Activated CD8-positive, alpha-beta memory T cell treated with anti-CD3 and anti-CD28 coated beads for 4 hours (primary cell): ENCODE measurements around the gene DYSF.

Experiments
- DNase-seq, 2 donors: peaks; one replicate each; pipeline ENCODE4 v3.0.0-alpha.2; 2020; ENCODE audit warnings: low read depth in 2 of 2

The DYSF gene

GRCh38 chr2:71614976-71615766, 161.8 kb downstream of the DYSF start:
- DNase-seq: no peak

- no peak for DNase-seq
Measured at GRCh38 chr2:71615767-71616730, 162.7 kb downstream of the DYSF start.

GRCh38 chr2:71617266-71617665, 163.9 kb downstream of the DYSF start:
- DNase-seq: no peak

- DNase-seq: no peak
Measured at GRCh38 chr2:71618327-71619113, 165.2 kb downstream of the DYSF start.

- no peak for DNase-seq
Measured at GRCh38 chr2:71619230-71619741, 165.9 kb downstream of the DYSF start.

- DNase-seq: no peak
Measured at GRCh38 chr2:71620116-71620515, 166.8 kb downstream of the DYSF start.

GRCh38 chr2:71620851-71621251, 167.5 kb downstream of the DYSF start:
- no peak for DNase-seq

- no peak for DNase-seq
Measured at GRCh38 chr2:71629273-71629672, 175.9 kb downstream of the DYSF start.

- no peak for DNase-seq
Measured at GRCh38 chr2:71629771-71630453, 176.6 kb downstream of the DYSF start.

GRCh38 chr2:71630454-71631328, 177.3 kb downstream of the DYSF start:
- no peak for DNase-seq

- no peak for DNase-seq
Measured at GRCh38 chr2:71631411-71631931, 178.1 kb downstream of the DYSF start.

- no peak for DNase-seq
Measured at GRCh38 chr2:71633086-71633485, 179.7 kb downstream of the DYSF start.

- no peak for DNase-seq
Measured at GRCh38 chr2:71634567-71634966, 181.2 kb downstream of the DYSF start.

GRCh38 chr2:71635798-71636197, 182.4 kb downstream of the DYSF start:
- no peak for DNase-seq

- DNase-seq: no peak
Measured at GRCh38 chr2:71637168-71637567, 183.8 kb downstream of the DYSF start.

GRCh38 chr2:71637736-71638135, 184.4 kb downstream of the DYSF start:
- no peak for DNase-seq

GRCh38 chr2:71639735-71640134, 186.4 kb downstream of the DYSF start:
- DNase-seq: no peak

GRCh38 chr2:71640489-71640888, 187.1 kb downstream of the DYSF start:
- DNase-seq: no peak

GRCh38 chr2:71643674-71644357, 190.5 kb downstream of the DYSF start:
- DNase-seq: no peak
